Fibroblast of lung (primary cell): ENCODE measurements around the gene WIZ. TPM values are rescaled to one million over a fixed set of nuclear protein-coding genes. Genes with fewer than 3 reads are reported as not detected.

ENCODE experiments used
- DNase-seq, 2 donors: peaks; one replicate each; pipeline versions ENCODE4 v3.0.0 to v3.0.0-alpha.2; 2010; ENCODE audit warnings: low read depth in 2 of 2
- H2AFZ ChIP-seq: 2 replicates; pipeline ENCODE4 v1.5.1; 2012; ENCODE audit warnings: low read length, control low read depth, inconsistent platforms
- H3K27ac ChIP-seq: 2 replicates; pipeline ENCODE4 v1.5.1; 2011; ENCODE audit warnings: low read length, control low read depth; ENCODE audit not compliant: insufficient read depth
- H3K27me3 ChIP-seq: 2 replicates; pipeline ENCODE4 v1.5.1; 2011; ENCODE audit warnings: mild to moderate bottlenecking, low read length; ENCODE audit not compliant: control insufficient read depth, insufficient read depth
- H3K36me3 ChIP-seq: 2 replicates; pipeline ENCODE4 v1.5.1; 2011; ENCODE audit warnings: low read length; ENCODE audit not compliant: control insufficient read depth, insufficient read depth
- H3K4me1 ChIP-seq: 2 replicates; pipeline ENCODE4 v1.5.1; 2011; ENCODE audit warnings: low read length; ENCODE audit not compliant: control insufficient read depth, insufficient read depth; ENCODE audit errors: extremely low read depth
- H3K4me2 ChIP-seq: 2 replicates; pipeline ENCODE4 v1.5.1; 2011; ENCODE audit warnings: low read length, control low read depth; ENCODE audit not compliant: insufficient read depth; ENCODE audit errors: extremely low read depth
- H3K4me3 ChIP-seq, 4 experiments: fragments of 200-600 bp in 1 of 4; sonication (generic) in 1 of 4; replicated peaks in 1 of 4; 2 replicates each; pipeline ENCODE4 v1.5.1; 2011 to 2016; ENCODE audit warnings: low read length in 4 of 4, low read depth in 3 of 4, mild to moderate bottlenecking in 3 of 4, control low read depth in 2 of 4, inconsistent platforms in 1 of 4, mixed read lengths in 1 of 4; ENCODE audit not compliant: insufficient read depth in 1 of 4; ENCODE audit errors: control extremely low read depth in 1 of 4
- H3K79me2 ChIP-seq: 2 replicates; pipeline ENCODE4 v1.5.1; 2012; ENCODE audit warnings: mild to moderate bottlenecking, low read length, inconsistent platforms; ENCODE audit not compliant: control insufficient read depth, insufficient read depth
- H3K9ac ChIP-seq: 2 replicates; pipeline ENCODE4 v1.5.1; 2011; ENCODE audit warnings: mild to moderate bottlenecking, low read length, control low read depth; ENCODE audit not compliant: insufficient read depth
- H3K9me3 ChIP-seq: 2 replicates; pipeline ENCODE4 v1.5.1; 2012; ENCODE audit warnings: low read depth, low read length; ENCODE audit not compliant: control insufficient read depth, insufficient read depth
- H4K20me1 ChIP-seq: 2 replicates; pipeline ENCODE4 v1.5.1; 2011; ENCODE audit warnings: low read length; ENCODE audit not compliant: control insufficient read depth, insufficient read depth; ENCODE audit errors: extremely low read depth
- CTCF ChIP-seq, 2 donors: IDR thresholded peaks in 1 of 2; conservative IDR thresholded peaks in 1 of 2; 1 replicate in 1 of 2; 2 replicates in 1 of 2; pipeline ENCODE4 v1.5.1; 2011 to 2012; ENCODE audit warnings: low read length in 2 of 2, control low read depth in 1 of 2, inconsistent platforms in 1 of 2, low read depth in 1 of 2, mild to moderate bottlenecking in 1 of 2
- EZH2 ChIP-seq: IDR thresholded peaks from 2 replicates; pipeline ENCODE4 v1.5.1; 2012; ENCODE audit warnings: low read length, control low read depth, mild to moderate bottlenecking; ENCODE audit errors: missing control alignments
- polyA plus RNA-seq, 2 donors: library from polyadenylated mRNA; depleted of rRNA in 1 of 2; stranded (reverse) in 1 of 2; unstranded in 1 of 2; fragments of >200 nt; gene quantifications; 2 replicates each; pipeline ENCODE4 v1.2.1, GENCODE V29; 2011 to 2012; ENCODE audit warnings: missing spikeins in 1 of 2
- total RNA-seq: library from RNA; depleted of rRNA; stranded (reverse); fragments of >200 nt; gene quantifications from 2 replicates; pipeline ENCODE4 v1.2.1, GENCODE V29; 2014

The WIZ gene
- total and polyA plus RNA-seq, 2 donors (not counting 1 experiment from before 2014, with no cell fraction given): 7.5 to 9.7 TPM

- peaks cover 9% of the 10 kb centered on the region for H3K4me1 ChIP-seq
- no peaks in the 10 kb centered on the region for H4K20me1 ChIP-seq
- H3K9ac ChIP-seq: peak overlapping the region; percentile 79
- no peaks in the 10 kb centered on the region for H3K9me3 ChIP-seq
- H3K27ac ChIP-seq: peak overlapping the region; percentile 72
- H2AFZ ChIP-seq: no peak overlapping the region
- peaks cover 10% of the 10 kb centered on the region for H3K36me3 ChIP-seq
- peak overlapping the region; percentile 95 for H3K4me2 ChIP-seq
- peak overlapping the region; percentile 77 to 85 (median 84) for H3K4me3 ChIP-seq
- DNase-seq: no peak
- no peak for TF ChIP-seq CTCF (conservative IDR thresholded peaks at IDR 0.05 in 1 of 2, IDR thresholded peaks at IDR 0.05 in 1 of 2; ENCODE audit: low read depth in 1 of 2, low read length in 2 of 2)
- no peak for TF ChIP-seq EZH2
- peaks cover 39% of the 10 kb centered on the region for H3K79me2 ChIP-seq
- no peaks in the 10 kb centered on the region for H3K27me3 ChIP-seq
Measured at GRCh38 chr19:15432018-15432494, 17.7 kb downstream of the WIZ start.

GRCh38 chr19:15431396-15432017, 18.2 kb downstream of the WIZ start:
- no peak for DNase-seq
- H2AFZ ChIP-seq: no peak overlapping the region
- H3K27me3 ChIP-seq: no peaks in the 10 kb centered on the region
- H3K36me3 ChIP-seq: peaks cover 10% of the 10 kb centered on the region
- TF ChIP-seq EZH2 (no peak), CTCF (conservative IDR thresholded peaks at IDR 0.05 in 1 of 2, IDR thresholded peaks at IDR 0.05 in 1 of 2; ENCODE audit: low read depth in 1 of 2, low read length in 2 of 2) (no peak)
- peak overlapping the region; percentile 72 for H3K27ac ChIP-seq
- H3K4me1 ChIP-seq: peaks cover 9% of the 10 kb centered on the region
- peak overlapping the region; percentile 79 for H3K9ac ChIP-seq
- no peaks in the 10 kb centered on the region for H3K9me3 ChIP-seq
- H3K4me3 ChIP-seq: peak overlapping the region; percentile 77 to 85 (median 84)
- peak overlapping the region; percentile 95 for H3K4me2 ChIP-seq
- H3K79me2 ChIP-seq: peaks cover 39% of the 10 kb centered on the region
- H4K20me1 ChIP-seq: no peaks in the 10 kb centered on the region

GRCh38 chr19:15430526-15431120, 19.1 kb downstream of the WIZ start:
- peaks cover 39% of the 10 kb centered on the region for H3K79me2 ChIP-seq
- no peaks in the 10 kb centered on the region for H3K9me3 ChIP-seq
- H3K36me3 ChIP-seq: peaks cover 13% of the 10 kb centered on the region
- H3K4me2 ChIP-seq: peak overlapping the region; percentile 95
- H3K4me3 ChIP-seq: peak overlapping the region in 2 of 4 experiments; percentile 85
- no peak overlapping the region for H3K27ac ChIP-seq
- no peaks in the 10 kb centered on the region for H3K27me3 ChIP-seq
- peaks cover 9% of the 10 kb centered on the region for H3K4me1 ChIP-seq
- H3K9ac ChIP-seq: peak overlapping the region; percentile 16
- TF ChIP-seq CTCF (conservative IDR thresholded peaks at IDR 0.05 in 1 of 2, IDR thresholded peaks at IDR 0.05 in 1 of 2; ENCODE audit: low read depth in 1 of 2, low read length in 2 of 2): no peak
- no peak for TF ChIP-seq EZH2
- no peak overlapping the region for H2AFZ ChIP-seq
- no peaks in the 10 kb centered on the region for H4K20me1 ChIP-seq
- DNase-seq: no peak
